ENCODE results near the gene PTPN9. TPM values are rescaled to one million over a fixed set of nuclear protein-coding genes. Genes with fewer than 3 reads are reported as not detected.
A peak's percentile ranks its signal among the peaks of the same experiment; 100 is the strongest.

The PTPN9 gene
- total and polyA plus RNA-seq, 10 of the 15 experiments (the other 5 are each of a cell fraction or from before 2014, with no cell fraction given): 7.8 to 29.1 (median 18.5) TPM

- peak; percentile 48; the same call in 1 of the 2 replicates for TF ChIP-seq GATAD2B (conservative IDR thresholded peaks at IDR 0.05; ENCODE audit: low read depth)
- TF ChIP-seq EZH2 (IDR thresholded peaks at IDR 0.05; ENCODE audit: borderline replicate concordance, control insufficient read depth, low read depth, low read length): no peak
- TF ChIP-seq SIN3A (IDR thresholded peaks at IDR 0.05; ENCODE audit: low read depth, low read length): no peak
- no peak for TF ChIP-seq ESRRA (IDR thresholded peaks at IDR 0.05; ENCODE audit: low read length)
- TF ChIP-seq BHLHE40 (IDR thresholded peaks at IDR 0.05; ENCODE audit: borderline replicate concordance in 1 of 2, low read depth in 2 of 2, low read length in 1 of 2): peak in 1 of 2 experiments; percentile 46; a peak in 1 of 4 replicates
- peak; percentile 61; the same call in 1 of the 2 replicates for TF ChIP-seq RB1 (IDR thresholded peaks at IDR 0.05; ENCODE audit: borderline replicate concordance)
- TF ChIP-seq NR2F1 (conservative IDR thresholded peaks at IDR 0.05): peak; percentile 41; the same call in 1 of the 2 replicates
- TF ChIP-seq POLR2A (IDR thresholded peaks at IDR 0.05; ENCODE audit: low read depth, low read length): 0 out of 2 replicates have a peak, but pooled peaks have one; percentile 66
- TF ChIP-seq IKZF2 (IDR thresholded peaks at IDR 0.05): peak; percentile 48 to 51; a peak in 2 of 4 replicates
- peak; percentile 82 for TF ChIP-seq YY1 (IDR thresholded peaks at IDR 0.05; ENCODE audit: low read depth, low read length)
- peak; percentile 70 for TF ChIP-seq LARP7 (IDR thresholded peaks at IDR 0.05)
- TF ChIP-seq TCF12 (IDR thresholded peaks at IDR 0.05; ENCODE audit: low read depth, low read length): 0 out of 2 replicates have a peak, but pooled peaks have one; percentile 25
- TF ChIP-seq DPF2 (IDR thresholded peaks at IDR 0.05): 0 out of 2 replicates have a peak, but pooled peaks have one; percentile 65
- TF ChIP-seq SPI1 (IDR thresholded peaks at IDR 0.05; ENCODE audit: borderline replicate concordance, insufficient read depth, low read depth, low read length): no peak
- no peak for TF ChIP-seq KAT2A (conservative IDR thresholded peaks at IDR 0.05; ENCODE audit: control insufficient read depth, low read depth, low read length)
- TF ChIP-seq, protein P1, sequence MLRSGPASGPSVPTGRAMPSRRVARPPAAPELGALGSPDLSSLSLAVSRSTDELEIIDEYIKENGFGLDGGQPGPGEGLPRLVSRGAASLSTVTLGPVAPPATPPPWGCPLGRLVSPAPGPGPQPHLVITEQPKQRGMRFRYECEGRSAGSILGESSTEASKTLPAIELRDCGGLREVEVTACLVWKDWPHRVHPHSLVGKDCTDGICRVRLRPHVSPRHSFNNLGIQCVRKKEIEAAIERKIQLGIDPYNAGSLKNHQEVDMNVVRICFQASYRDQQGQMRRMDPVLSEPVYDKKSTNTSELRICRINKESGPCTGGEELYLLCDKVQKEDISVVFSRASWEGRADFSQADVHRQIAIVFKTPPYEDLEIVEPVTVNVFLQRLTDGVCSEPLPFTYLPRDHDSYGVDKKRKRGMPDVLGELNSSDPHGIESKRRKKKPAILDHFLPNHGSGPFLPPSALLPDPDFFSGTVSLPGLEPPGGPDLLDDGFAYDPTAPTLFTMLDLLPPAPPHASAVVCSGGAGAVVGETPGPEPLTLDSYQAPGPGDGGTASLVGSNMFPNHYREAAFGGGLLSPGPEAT (IDR thresholded peaks at IDR 0.05; ENCODE audit: low read depth): 0 out of 2 replicates have a peak, but pooled peaks have one; percentile 35
- no peak for TF ChIP-seq NR2C1 (IDR thresholded peaks at IDR 0.05)
- TF ChIP-seq CEBPZ (IDR thresholded peaks at IDR 0.05; ENCODE audit: low read depth, low read length): no peak
- peak; percentile 44; the same call in 1 of the 2 replicates for TF ChIP-seq TAF1 (IDR thresholded peaks at IDR 0.05; ENCODE audit: borderline replicate concordance, low read depth, low read length)
- no peak for TF ChIP-seq TARDBP (IDR thresholded peaks at IDR 0.05; ENCODE audit: borderline replicate concordance)
- TF ChIP-seq EED (IDR thresholded peaks at IDR 0.05; ENCODE audit: low read depth): peak; percentile 53; the same call in 1 of the 2 replicates
- TF ChIP-seq RUNX3 (IDR thresholded peaks at IDR 0.05; ENCODE audit: low read length): 0 out of 2 replicates have a peak, but pooled peaks have one; percentile 2
Measured at GRCh38 chr15:75578173-75578947, 755 bp downstream of the PTPN9 start (continued).
